Sciatic nerve (tissue), 1 donor: Measurements from ENCODE around the gene VEZF1. TPM values are rescaled to one million over a fixed set of nuclear protein-coding genes. Genes with fewer than 3 reads are reported as not detected.

Experiments
- total RNA-seq: library from RNA; stranded (reverse); fragmentation: NEBNext Ultra II Directional; extraction: Animal tissue kit (Norgen Biotek cat#: 25700); gene quantifications from one replicate; pipeline ENCODE4 v1.2.1, GENCODE V29; 2021
- donor health status: DM: no; HTN: no; CAD: no.

The VEZF1 gene
- total RNA-seq, 1 donor from 2014 or later: 73.8 TPM

Other genes with a start within 250 kb of the VEZF1 start
- not detected for gene CCDC182, start 243.0 kb downstream of the VEZF1 start, total RNA-seq
- 27.1 TPM for gene MRPS23, start 138.2 kb downstream of the VEZF1 start, total RNA-seq
- 44.3 TPM for gene CUEDC1, start 32.8 kb downstream of the VEZF1 start, total RNA-seq
- 169 TPM for gene SRSF1, start 19.0 kb upstream of the VEZF1 start, total RNA-seq
- 28.3 TPM for gene DYNLL2, start 95.2 kb upstream of the VEZF1 start, total RNA-seq
- gene OR4D1, start 160.1 kb upstream of the VEZF1 start, total RNA-seq: not detected
- gene OR4D2, start 178.7 kb upstream of the VEZF1 start, total RNA-seq: not detected
- not detected for gene EPX, start 204.5 kb upstream of the VEZF1 start, total RNA-seq
- gene MKS1, start 231.0 kb upstream of the VEZF1 start, total RNA-seq: 18.7 TPM